ENCODE results near the gene ACBD3.
A peak's percentile ranks its signal among the peaks of the same experiment; 100 is the strongest.

ACBD3 gene

GRCh38 chr1:226186124-226187018 lies at the start of gene ACBD3:
Gene ACBD3 (minus strand): TSS chr1:226186741. CDS start chr1:226186675, 66 bp downstream.
- peaks cover 9% of the 10 kb centered on the region for H3K36me3 Mint-ChIP-seq (ENCODE audit: low read depth)
- no peaks in the 10 kb centered on the region for H3K9me3 Mint-ChIP-seq
- H3K27me3 Mint-ChIP-seq (ENCODE audit: low read depth), result no peaks in the 10 kb centered on the region
- H3K4me3 Mint-ChIP-seq, result peak within 1 kb of the TSS; percentile 97
- peaks cover 23% of the 10 kb centered on the region for H3K4me1 Mint-ChIP-seq (ENCODE audit: low read depth)
- H3K27ac Mint-ChIP-seq, result peak within 1 kb of the TSS; percentile 94

- Mint-ChIP-seq H3K4me3 (no peak overlapping the region), H3K9me3 (no peaks in the 10 kb centered on the region), H3K4me1 (ENCODE audit: low read depth) (no peaks in the 10 kb centered on the region), H3K36me3 (ENCODE audit: low read depth) (peaks cover 11% of the 10 kb centered on the region), H3K27me3 (ENCODE audit: low read depth) (no peaks in the 10 kb centered on the region), H3K27ac (no peak overlapping the region)
Measured at GRCh38 chr1:226233806-226234205, 47.3 kb upstream of the ACBD3 start.

GRCh38 chr1:226233293-226233692 lies 46.8 kb upstream of the ACBD3 start:
- Mint-ChIP-seq H3K4me3 (no peak overlapping the region), H3K9me3 (no peaks in the 10 kb centered on the region), H3K4me1 (ENCODE audit: low read depth) (no peaks in the 10 kb centered on the region), H3K36me3 (ENCODE audit: low read depth) (peaks cover 11% of the 10 kb centered on the region), H3K27me3 (ENCODE audit: low read depth) (no peaks in the 10 kb centered on the region), H3K27ac (no peak overlapping the region)

- Mint-ChIP-seq H3K36me3 (ENCODE audit: low read depth) (peaks cover 4% of the 10 kb centered on the region), H3K4me3 (no peak overlapping the region), H3K4me1 (ENCODE audit: low read depth) (peaks cover 5% of the 10 kb centered on the region), H3K27ac (no peak overlapping the region), H3K9me3 (no peaks in the 10 kb centered on the region), H3K27me3 (ENCODE audit: low read depth) (peaks cover 34% of the 10 kb centered on the region)
Measured at GRCh38 chr1:226226601-226227000, 40.1 kb upstream of the ACBD3 start.

GRCh38 chr1:226223786-226224244 lies 37.3 kb upstream of the ACBD3 start:
- Mint-ChIP-seq H3K4me3 (peak overlapping the region; percentile 70), H3K9me3 (no peaks in the 10 kb centered on the region), H3K36me3 (ENCODE audit: low read depth) (peaks cover 4% of the 10 kb centered on the region), H3K4me1 (ENCODE audit: low read depth) (peaks cover 7% of the 10 kb centered on the region), H3K27me3 (ENCODE audit: low read depth) (peaks cover 50% of the 10 kb centered on the region), H3K27ac (no peak overlapping the region)

- H3K4me1 Mint-ChIP-seq (ENCODE audit: low read depth), result peaks cover 7% of the 10 kb centered on the region
- H3K4me3 Mint-ChIP-seq, result peak within 1 kb of the TSS; percentile 70
- no peak within 1 kb of the TSS for H3K27ac Mint-ChIP-seq
- H3K9me3 Mint-ChIP-seq, result no peaks in the 10 kb centered on the region
- H3K27me3 Mint-ChIP-seq (ENCODE audit: low read depth), result peaks cover 50% of the 10 kb centered on the region
- peaks cover 4% of the 10 kb centered on the region for H3K36me3 Mint-ChIP-seq (ENCODE audit: low read depth)
Measured at GRCh38 chr1:226223157-226223785, 36.7 kb upstream of the ACBD3 start, which contains the start of gene MIXL1. Gene MIXL1 (plus strand): TSS chr1:226223664. CDS start chr1:226223682, 18 bp downstream.

GRCh38 chr1:226222686-226223085 lies 36.1 kb upstream of the ACBD3 start:
- H3K9me3 Mint-ChIP-seq, result no peaks in the 10 kb centered on the region
- no peak overlapping the region for H3K27ac Mint-ChIP-seq
- peaks cover 7% of the 10 kb centered on the region for H3K4me1 Mint-ChIP-seq (ENCODE audit: low read depth)
- H3K4me3 Mint-ChIP-seq, result peak overlapping the region; percentile 46
- H3K36me3 Mint-ChIP-seq (ENCODE audit: low read depth), result peaks cover 4% of the 10 kb centered on the region
- peaks cover 51% of the 10 kb centered on the region for H3K27me3 Mint-ChIP-seq (ENCODE audit: low read depth)

GRCh38 chr1:226220473-226221189 lies 34.1 kb upstream of the ACBD3 start:
- Mint-ChIP-seq H3K36me3 (ENCODE audit: low read depth) (peaks cover 1% of the 10 kb centered on the region), H3K27ac (no peak overlapping the region), H3K4me3 (no peak overlapping the region), H3K4me1 (ENCODE audit: low read depth) (peaks cover 7% of the 10 kb centered on the region), H3K27me3 (ENCODE audit: low read depth) (peaks cover 62% of the 10 kb centered on the region), H3K9me3 (no peaks in the 10 kb centered on the region)

- no peak overlapping the region for H3K27ac Mint-ChIP-seq
Measured at GRCh38 chr1:226217273-226217672, 30.7 kb upstream of the ACBD3 start.

GRCh38 chr1:226216056-226216455 lies 29.5 kb upstream of the ACBD3 start:
- no peaks in the 10 kb centered on the region for H3K36me3 Mint-ChIP-seq (ENCODE audit: low read depth)
- H3K27ac Mint-ChIP-seq, result no peak overlapping the region
- no peaks in the 10 kb centered on the region for H3K9me3 Mint-ChIP-seq
- H3K4me1 Mint-ChIP-seq (ENCODE audit: low read depth), result peaks cover 2% of the 10 kb centered on the region
- H3K4me3 Mint-ChIP-seq, result no peak overlapping the region
- H3K27me3 Mint-ChIP-seq (ENCODE audit: low read depth), result peaks cover 31% of the 10 kb centered on the region

More at GRCh38 chr1:226217273-226217672, 30.7 kb upstream of the ACBD3 start:
- Mint-ChIP-seq H3K4me3 (no peak overlapping the region), H3K36me3 (ENCODE audit: low read depth) (no peaks in the 10 kb centered on the region), H3K9me3 (no peaks in the 10 kb centered on the region), H3K4me1 (ENCODE audit: low read depth) (peaks cover 2% of the 10 kb centered on the region), H3K27me3 (ENCODE audit: low read depth) (peaks cover 38% of the 10 kb centered on the region)

- Mint-ChIP-seq H3K9me3 (no peaks in the 10 kb centered on the region), H3K4me3 (no peak overlapping the region), H3K27me3 (ENCODE audit: low read depth) (peaks cover 24% of the 10 kb centered on the region), H3K36me3 (ENCODE audit: low read depth) (no peaks in the 10 kb centered on the region), H3K27ac (no peak overlapping the region), H3K4me1 (ENCODE audit: low read depth) (peaks cover 2% of the 10 kb centered on the region)
Measured at GRCh38 chr1:226215239-226215638, 28.7 kb upstream of the ACBD3 start.

GRCh38 chr1:226212545-226212944 lies 26.0 kb upstream of the ACBD3 start:
- no peak overlapping the region for H3K27ac Mint-ChIP-seq
- no peaks in the 10 kb centered on the region for H3K36me3 Mint-ChIP-seq (ENCODE audit: low read depth)
- H3K9me3 Mint-ChIP-seq, result no peaks in the 10 kb centered on the region
- H3K27me3 Mint-ChIP-seq (ENCODE audit: low read depth), result peaks cover 14% of the 10 kb centered on the region
- no peak overlapping the region for H3K4me3 Mint-ChIP-seq
- no peaks in the 10 kb centered on the region for H3K4me1 Mint-ChIP-seq (ENCODE audit: low read depth)

GRCh38 chr1:226211181-226211821 lies 24.8 kb upstream of the ACBD3 start:
- H3K27me3 Mint-ChIP-seq (ENCODE audit: low read depth), result peaks cover 7% of the 10 kb centered on the region
- no peak overlapping the region for H3K27ac Mint-ChIP-seq
- no peak overlapping the region for H3K4me3 Mint-ChIP-seq

GRCh38 chr1:226210571-226211176 lies 24.1 kb upstream of the ACBD3 start:
- Mint-ChIP-seq H3K9me3 (no peaks in the 10 kb centered on the region), H3K36me3 (ENCODE audit: low read depth) (no peaks in the 10 kb centered on the region), H3K27ac (no peak overlapping the region), H3K27me3 (ENCODE audit: low read depth) (peaks cover under 1% of the 10 kb centered on the region), H3K4me1 (ENCODE audit: low read depth) (no peaks in the 10 kb centered on the region), H3K4me3 (no peak overlapping the region)

More at GRCh38 chr1:226211181-226211821, 24.8 kb upstream of the ACBD3 start:
- H3K9me3 Mint-ChIP-seq, result no peaks in the 10 kb centered on the region
- no peaks in the 10 kb centered on the region for H3K4me1 Mint-ChIP-seq (ENCODE audit: low read depth)
- H3K36me3 Mint-ChIP-seq (ENCODE audit: low read depth), result no peaks in the 10 kb centered on the region

Measured in T-helper 1 cell treated with Interleukin-12 subunit alpha and Interleukin-12 subunit beta and Interleukin-4 antibody, amounts not matched to agents 30 μg/mL and 1 μg/mL, for 36 hours (primary cell).